Epithelial cell of proximal tubule (primary cell): ENCODE results near the gene MMP14. TPM values are rescaled to one million over a fixed set of nuclear protein-coding genes. Genes with fewer than 3 reads are reported as not detected.
"Not testable (repeated sequence)": the region's sequence is repeated elsewhere in the genome, so short reads cannot be mapped to it uniquely, and the experiment has no call there.

Experiments used
- DNase-seq: peaks from one replicate; pipeline ENCODE4 v3.0.0-alpha.2; 2011; ENCODE audit warnings: low read depth
- H3K4me3 ChIP-seq: 2 replicates; pipeline ENCODE4 v1.5.1; 2011; ENCODE audit warnings: low read depth, mild to moderate bottlenecking, low read length
- CTCF ChIP-seq: conservative IDR thresholded peaks from 2 replicates; pipeline ENCODE4 v1.5.1; 2012; ENCODE audit warnings: low read depth, mild to moderate bottlenecking, low read length
- total RNA-seq: library from RNA; depleted of rRNA; stranded (reverse); fragments of >200 nt; gene quantifications from 2 replicates; pipeline ENCODE4 v1.2.3, GENCODE V29; 2015

MMP14 gene
- total RNA-seq, 1 donor from 2014 or later = 227 TPM

GRCh38 chr14:22822571-22823098 is 13.8 kb upstream of the MMP14 start:
- no peak for DNase-seq
- peak; percentile 83 for TF ChIP-seq CTCF
- H3K4me3 ChIP-seq = peak overlapping the region; percentile 33

- H3K4me3 ChIP-seq = peak overlapping the region; percentile 31
- DNase-seq = peak; percentile 77
Observed at GRCh38 chr14:22824711-22825359, 11.6 kb upstream of the MMP14 start.

GRCh38 chr14:22829076-22829660 is 7.2 kb upstream of the MMP14 start:
- peak overlapping the region; percentile 84 for H3K4me3 ChIP-seq
- DNase-seq = not testable (repeated sequence)

More at GRCh38 chr14:22824711-22825359, 11.6 kb upstream of the MMP14 start:
- TF ChIP-seq CTCF = no peak

- no peak for TF ChIP-seq CTCF
- no peak for DNase-seq
- H3K4me3 ChIP-seq = peak within 1 kb of the TSS; percentile 84
Observed at GRCh38 chr14:22829661-22830442, 6.5 kb upstream of the MMP14 start, which contains the start of gene MRPL52. Gene MRPL52 (plus strand): TSS chr14:22829887. CDS start chr14:22829913, 26 bp downstream.

GRCh38 chr14:22830443-22831010 is 5.9 kb upstream of the MMP14 start:
- peak overlapping the region; percentile 84 for H3K4me3 ChIP-seq
- no peak for TF ChIP-seq CTCF
- DNase-seq = no peak

- no peak for DNase-seq
- H3K4me3 ChIP-seq = no peak overlapping the region
- no peak for TF ChIP-seq CTCF
Observed at GRCh38 chr14:22835505-22835904, 880 bp upstream of the MMP14 start.

GRCh38 chr14:22837114-22837749 is 847 bp downstream of the MMP14 start:
- DNase-seq = no peak
- TF ChIP-seq CTCF = peak; percentile 7
- peak overlapping the region; percentile 75 for H3K4me3 ChIP-seq
